Stomach (tissue), 4 donors: Measurements from ENCODE around the gene SEPHS1.

ENCODE experiments used
- EP300 ChIP-seq: sonication (generic); formaldehyde crosslinking; IDR thresholded peaks from one replicate; pipeline ENCODE4 v1.6.1; 2017; ENCODE audit warnings: antibody characterized with exemption
- POLR2A ChIP-seq, 4 donors: fragments of 450-650 bp; IDR thresholded peaks; one replicate each; pipeline ENCODE4 v1.6.1; 2016; ENCODE audit warnings: antibody characterized with exemption in 4 of 4, control low read depth in 2 of 4, mild to moderate bottlenecking in 1 of 4, moderate library complexity in 1 of 4
- TF ChIP-seq, protein P1 (sequence below), 7 experiments: fragments of 450-650 bp in 4 of 7; fragments of 200-600 bp in 3 of 7; sonication (generic) in 3 of 7; IDR thresholded peaks; one replicate each; pipeline ENCODE4 v1.5.1; 2016 to 2019; ENCODE audit warnings: antibody characterized with exemption in 7 of 7, control low read depth in 2 of 7, mild to moderate bottlenecking in 1 of 7

GRCh38 chr10:13348216-13349017 is at the start of gene SEPHS1:
- TF ChIP-seq, protein P1, sequence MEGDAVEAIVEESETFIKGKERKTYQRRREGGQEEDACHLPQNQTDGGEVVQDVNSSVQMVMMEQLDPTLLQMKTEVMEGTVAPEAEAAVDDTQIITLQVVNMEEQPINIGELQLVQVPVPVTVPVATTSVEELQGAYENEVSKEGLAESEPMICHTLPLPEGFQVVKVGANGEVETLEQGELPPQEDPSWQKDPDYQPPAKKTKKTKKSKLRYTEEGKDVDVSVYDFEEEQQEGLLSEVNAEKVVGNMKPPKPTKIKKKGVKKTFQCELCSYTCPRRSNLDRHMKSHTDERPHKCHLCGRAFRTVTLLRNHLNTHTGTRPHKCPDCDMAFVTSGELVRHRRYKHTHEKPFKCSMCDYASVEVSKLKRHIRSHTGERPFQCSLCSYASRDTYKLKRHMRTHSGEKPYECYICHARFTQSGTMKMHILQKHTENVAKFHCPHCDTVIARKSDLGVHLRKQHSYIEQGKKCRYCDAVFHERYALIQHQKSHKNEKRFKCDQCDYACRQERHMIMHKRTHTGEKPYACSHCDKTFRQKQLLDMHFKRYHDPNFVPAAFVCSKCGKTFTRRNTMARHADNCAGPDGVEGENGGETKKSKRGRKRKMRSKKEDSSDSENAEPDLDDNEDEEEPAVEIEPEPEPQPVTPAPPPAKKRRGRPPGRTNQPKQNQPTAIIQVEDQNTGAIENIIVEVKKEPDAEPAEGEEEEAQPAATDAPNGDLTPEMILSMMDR (IDR thresholded peaks at IDR 0.05): no peak
- TF ChIP-seq EP300: no peak
- TF ChIP-seq POLR2A (IDR thresholded peaks at IDR 0.05): no peak
